IPS-15b (cell line): ENCODE results near the gene IGSF11.
"Not testable (repeated sequence)": the region's sequence is repeated elsewhere in the genome, so short reads cannot be mapped to it uniquely, and the experiment has no call there.

Source experiments
- H3K27me3 ChIP-seq: one replicate; pipeline ENCODE4 v1.6.1; 2013; ENCODE audit warnings: low read length; ENCODE audit not compliant: control insufficient read depth, insufficient read depth
- H3K36me3 ChIP-seq: one replicate; pipeline ENCODE4 v1.6.1; 2013; ENCODE audit warnings: low read length; ENCODE audit not compliant: control insufficient read depth, insufficient read depth
- H3K4me1 ChIP-seq: one replicate; pipeline ENCODE4 v1.6.1; 2013; ENCODE audit warnings: mild to moderate bottlenecking, low read length; ENCODE audit not compliant: control insufficient read depth, insufficient read depth
- H3K4me3 ChIP-seq: one replicate; pipeline ENCODE4 v1.5.1; 2013; ENCODE audit warnings: low read depth, low read length
- H3K9ac ChIP-seq: one replicate; pipeline ENCODE4 v1.6.1; 2013; ENCODE audit warnings: low read depth, mild to moderate bottlenecking, low read length
- H3K9me3 ChIP-seq: one replicate; pipeline ENCODE4 v1.6.1; 2013; ENCODE audit warnings: mild to moderate bottlenecking, low read length; ENCODE audit not compliant: control insufficient read depth, insufficient read depth

Gene IGSF11

GRCh38 chr3:118900737-118901525 lies 133.7 kb downstream of the IGSF11 start:
- Histone ChIP-seq H3K9me3 (no peaks in the 10 kb centered on the region), H3K36me3 (no peaks in the 10 kb centered on the region), H3K27me3 (no peaks in the 10 kb centered on the region), H3K9ac (no peak overlapping the region), H3K4me1 (no peaks in the 10 kb centered on the region), H3K4me3 (no peak overlapping the region)

- H3K4me3 ChIP-seq = no peak overlapping the region
- no peak overlapping the region for H3K9ac ChIP-seq
- H3K27me3 ChIP-seq = no peaks in the 10 kb centered on the region
- H3K36me3 ChIP-seq = no peaks in the 10 kb centered on the region
- no peaks in the 10 kb centered on the region for H3K9me3 ChIP-seq
- no peaks in the 10 kb centered on the region for H3K4me1 ChIP-seq
These were observed 144.4 kb downstream of the IGSF11 start for GRCh38 chr3:118890206-118890605.

- H3K4me1 ChIP-seq = no peaks in the 10 kb centered on the region
These were observed 145.0 kb downstream of the IGSF11 start for GRCh38 chr3:118889691-118890090.

GRCh38 chr3:118886708-118887107 lies 147.9 kb downstream of the IGSF11 start:
- no peaks in the 10 kb centered on the region for H3K27me3 ChIP-seq
- no peaks in the 10 kb centered on the region for H3K36me3 ChIP-seq
- no peak overlapping the region for H3K9ac ChIP-seq
- H3K9me3 ChIP-seq = no peaks in the 10 kb centered on the region
- H3K4me1 ChIP-seq = no peaks in the 10 kb centered on the region
- no peak overlapping the region for H3K4me3 ChIP-seq

More at GRCh38 chr3:118889691-118890090, 145.0 kb downstream of the IGSF11 start:
- H3K9ac ChIP-seq = no peak overlapping the region
- H3K4me3 ChIP-seq = no peak overlapping the region
- no peaks in the 10 kb centered on the region for H3K27me3 ChIP-seq
- no peaks in the 10 kb centered on the region for H3K9me3 ChIP-seq
- H3K36me3 ChIP-seq = no peaks in the 10 kb centered on the region

- no peaks in the 10 kb centered on the region for H3K36me3 ChIP-seq
- H3K27me3 ChIP-seq = no peaks in the 10 kb centered on the region
- no peak overlapping the region for H3K9ac ChIP-seq
- no peaks in the 10 kb centered on the region for H3K9me3 ChIP-seq
- no peak overlapping the region for H3K4me3 ChIP-seq
- H3K4me1 ChIP-seq = no peaks in the 10 kb centered on the region
These were observed 149.9 kb downstream of the IGSF11 start for GRCh38 chr3:118884748-118885206.

GRCh38 chr3:118882353-118882947 lies 152.2 kb downstream of the IGSF11 start:
- H3K36me3 ChIP-seq = no peaks in the 10 kb centered on the region
- H3K4me3 ChIP-seq = no peak overlapping the region
- H3K9ac ChIP-seq = no peak overlapping the region
- no peaks in the 10 kb centered on the region for H3K27me3 ChIP-seq
- H3K9me3 ChIP-seq = no peaks in the 10 kb centered on the region
- no peaks in the 10 kb centered on the region for H3K4me1 ChIP-seq

GRCh38 chr3:118868051-118868450 lies 166.6 kb downstream of the IGSF11 start:
- Histone ChIP-seq H3K9ac (no peak overlapping the region), H3K4me3 (no peak overlapping the region), H3K36me3 (no peaks in the 10 kb centered on the region), H3K4me1 (no peaks in the 10 kb centered on the region), H3K27me3 (no peaks in the 10 kb centered on the region), H3K9me3 (peaks cover 7% of the 10 kb centered on the region)

- no peaks in the 10 kb centered on the region for H3K27me3 ChIP-seq
- H3K4me1 ChIP-seq = no peaks in the 10 kb centered on the region
- no peak overlapping the region for H3K9ac ChIP-seq
- no peaks in the 10 kb centered on the region for H3K36me3 ChIP-seq
- no peaks in the 10 kb centered on the region for H3K9me3 ChIP-seq
- no peak overlapping the region for H3K4me3 ChIP-seq
These were observed 170.8 kb downstream of the IGSF11 start for GRCh38 chr3:118863731-118864322.

- no peaks in the 10 kb centered on the region for H3K9me3 ChIP-seq
- no peaks in the 10 kb centered on the region for H3K36me3 ChIP-seq
- no peaks in the 10 kb centered on the region for H3K27me3 ChIP-seq
- H3K4me1 ChIP-seq = no peaks in the 10 kb centered on the region
- no peak overlapping the region for H3K9ac ChIP-seq
- no peak overlapping the region for H3K4me3 ChIP-seq
These were observed 174.7 kb downstream of the IGSF11 start for GRCh38 chr3:118859950-118860349.

GRCh38 chr3:118851466-118852193 lies 183.0 kb downstream of the IGSF11 start:
- H3K9me3 ChIP-seq, H3K27me3 ChIP-seq, H3K9ac ChIP-seq, H3K36me3 ChIP-seq, H3K4me1 ChIP-seq, H3K4me3 ChIP-seq: not testable (repeated sequence)

- H3K27me3 ChIP-seq = no peaks in the 10 kb centered on the region
These were observed 184.0 kb downstream of the IGSF11 start for GRCh38 chr3:118850687-118851086.

More at GRCh38 chr3:118850687-118851086, 184.0 kb downstream of the IGSF11 start:
- Histone ChIP-seq H3K4me3 (no peak overlapping the region), H3K9me3 (no peaks in the 10 kb centered on the region), H3K9ac (no peak overlapping the region), H3K4me1 (no peaks in the 10 kb centered on the region), H3K36me3 (no peaks in the 10 kb centered on the region)
